ENCODE data around the gene MPP3. TPM values are rescaled to one million over a fixed set of nuclear protein-coding genes. Genes with fewer than 3 reads are reported as not detected.

MPP3 gene
- total and polyA plus RNA-seq, 9 of the 15 experiments (the other 6 are each of a cell fraction or from before 2014, with no cell fraction given) = 0.41 to 10.4 (median 4.5) TPM

DNA sequence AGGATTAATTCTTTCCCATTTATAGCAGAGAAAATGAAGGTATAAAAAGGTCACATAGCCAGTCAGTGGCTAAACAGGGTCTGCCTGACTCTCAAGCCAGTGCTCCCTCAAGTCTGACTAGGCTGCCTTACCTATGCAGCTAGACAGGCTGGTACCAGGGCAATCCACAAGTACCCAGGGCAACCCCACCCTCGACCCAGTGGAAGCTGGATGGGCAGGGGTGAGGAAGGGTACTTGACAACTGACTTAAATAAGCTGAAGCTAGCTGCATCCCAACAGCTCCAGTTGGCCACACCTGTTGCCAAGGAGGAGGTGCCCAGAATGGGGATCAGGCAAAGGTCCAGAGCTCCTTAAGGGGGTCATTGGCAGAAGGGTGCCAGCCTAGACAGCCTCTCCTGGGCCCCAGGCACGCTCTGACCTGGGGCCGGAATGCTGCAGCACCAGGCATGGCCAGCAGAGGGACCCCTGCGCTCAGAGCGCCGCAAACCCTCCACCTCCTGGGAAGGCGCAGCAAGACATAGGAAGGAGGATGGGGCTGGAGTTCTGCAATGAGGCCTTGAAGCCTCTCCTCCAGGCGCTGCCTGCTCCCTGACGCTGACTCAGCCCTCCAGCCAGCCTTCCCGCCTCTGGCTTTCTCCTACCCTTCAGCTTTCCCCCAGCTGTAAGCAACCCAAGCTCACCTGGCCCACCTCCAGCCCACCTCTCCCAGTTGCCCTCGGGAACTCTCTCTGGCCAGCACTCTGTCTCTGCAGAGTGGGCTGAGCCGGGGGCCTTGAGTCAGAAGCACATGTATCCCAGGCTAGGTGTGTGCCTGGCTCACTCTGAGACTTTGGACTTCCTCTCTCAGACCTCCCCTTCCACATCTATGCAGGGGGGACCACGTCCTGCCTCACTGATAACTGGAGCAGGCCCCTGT, 45.6 kb upstream of the MPP3 start (continued):
- TF ChIP-seq JUND (IDR thresholded peaks at IDR 0.05; ENCODE audit: borderline replicate concordance, low read depth, low read length) (peak; percentile 35; the same call in 1 of the 2 replicates), JUND (tag; IDR thresholded peaks at IDR 0.05; ENCODE audit: borderline replicate concordance, low read depth, low read length) (no peak; the same call in 2 of the 3 replicates), STAG1 (CRISPR knock-in tag; IDR thresholded peaks at IDR 0.05; ENCODE audit: borderline replicate concordance) (peak; percentile 70; the same call in 1 of the 2 replicates), CTBP1 (IDR thresholded peaks at IDR 0.05; ENCODE audit: borderline replicate concordance) (peak; percentile 75), SPI1 (IDR thresholded peaks at IDR 0.05; ENCODE audit: borderline replicate concordance, low read depth, low read length) (0 out of 2 replicates have a peak, but pooled peaks have one; percentile 20), RCOR1 (IDR thresholded peaks at IDR 0.05; ENCODE audit: borderline replicate concordance in 1 of 2, low read depth in 2 of 2, low read length in 2 of 2) (peak in 1 of 2 experiments; percentile 55; a peak in 1 of 4 replicates), MAZ (CRISPR knock-in tag; conservative IDR thresholded peaks at IDR 0.05 in 1 of 2, IDR thresholded peaks at IDR 0.05 in 1 of 2) (peak in 1 of 2 experiments; percentile 69; a peak in 2 of 4 replicates), SP1 (CRISPR knock-in tag; IDR thresholded peaks at IDR 0.05) (peak; percentile 47; the same call in 1 of the 2 replicates), MAFK (IDR thresholded peaks at IDR 0.05; ENCODE audit: low read length) (peak; percentile 30), NRF1 (conservative IDR thresholded peaks at IDR 0.05 in 1 of 2, IDR thresholded peaks at IDR 0.05 in 1 of 2) (peak; percentile 28 to 43; a peak in 2 of 4 replicates), CBX3 (IDR thresholded peaks at IDR 0.05; ENCODE audit: borderline replicate concordance in 1 of 2, low read length in 2 of 2) (0 out of 3 replicates have a peak, but pooled peaks of 1 of the 2 experiments have one; percentile 24), NR2C1 (IDR thresholded peaks at IDR 0.05) (no peak), NR2C1 (tag; IDR thresholded peaks at IDR 0.05) (no peak)
- TF ChIP-seq, protein P1, sequence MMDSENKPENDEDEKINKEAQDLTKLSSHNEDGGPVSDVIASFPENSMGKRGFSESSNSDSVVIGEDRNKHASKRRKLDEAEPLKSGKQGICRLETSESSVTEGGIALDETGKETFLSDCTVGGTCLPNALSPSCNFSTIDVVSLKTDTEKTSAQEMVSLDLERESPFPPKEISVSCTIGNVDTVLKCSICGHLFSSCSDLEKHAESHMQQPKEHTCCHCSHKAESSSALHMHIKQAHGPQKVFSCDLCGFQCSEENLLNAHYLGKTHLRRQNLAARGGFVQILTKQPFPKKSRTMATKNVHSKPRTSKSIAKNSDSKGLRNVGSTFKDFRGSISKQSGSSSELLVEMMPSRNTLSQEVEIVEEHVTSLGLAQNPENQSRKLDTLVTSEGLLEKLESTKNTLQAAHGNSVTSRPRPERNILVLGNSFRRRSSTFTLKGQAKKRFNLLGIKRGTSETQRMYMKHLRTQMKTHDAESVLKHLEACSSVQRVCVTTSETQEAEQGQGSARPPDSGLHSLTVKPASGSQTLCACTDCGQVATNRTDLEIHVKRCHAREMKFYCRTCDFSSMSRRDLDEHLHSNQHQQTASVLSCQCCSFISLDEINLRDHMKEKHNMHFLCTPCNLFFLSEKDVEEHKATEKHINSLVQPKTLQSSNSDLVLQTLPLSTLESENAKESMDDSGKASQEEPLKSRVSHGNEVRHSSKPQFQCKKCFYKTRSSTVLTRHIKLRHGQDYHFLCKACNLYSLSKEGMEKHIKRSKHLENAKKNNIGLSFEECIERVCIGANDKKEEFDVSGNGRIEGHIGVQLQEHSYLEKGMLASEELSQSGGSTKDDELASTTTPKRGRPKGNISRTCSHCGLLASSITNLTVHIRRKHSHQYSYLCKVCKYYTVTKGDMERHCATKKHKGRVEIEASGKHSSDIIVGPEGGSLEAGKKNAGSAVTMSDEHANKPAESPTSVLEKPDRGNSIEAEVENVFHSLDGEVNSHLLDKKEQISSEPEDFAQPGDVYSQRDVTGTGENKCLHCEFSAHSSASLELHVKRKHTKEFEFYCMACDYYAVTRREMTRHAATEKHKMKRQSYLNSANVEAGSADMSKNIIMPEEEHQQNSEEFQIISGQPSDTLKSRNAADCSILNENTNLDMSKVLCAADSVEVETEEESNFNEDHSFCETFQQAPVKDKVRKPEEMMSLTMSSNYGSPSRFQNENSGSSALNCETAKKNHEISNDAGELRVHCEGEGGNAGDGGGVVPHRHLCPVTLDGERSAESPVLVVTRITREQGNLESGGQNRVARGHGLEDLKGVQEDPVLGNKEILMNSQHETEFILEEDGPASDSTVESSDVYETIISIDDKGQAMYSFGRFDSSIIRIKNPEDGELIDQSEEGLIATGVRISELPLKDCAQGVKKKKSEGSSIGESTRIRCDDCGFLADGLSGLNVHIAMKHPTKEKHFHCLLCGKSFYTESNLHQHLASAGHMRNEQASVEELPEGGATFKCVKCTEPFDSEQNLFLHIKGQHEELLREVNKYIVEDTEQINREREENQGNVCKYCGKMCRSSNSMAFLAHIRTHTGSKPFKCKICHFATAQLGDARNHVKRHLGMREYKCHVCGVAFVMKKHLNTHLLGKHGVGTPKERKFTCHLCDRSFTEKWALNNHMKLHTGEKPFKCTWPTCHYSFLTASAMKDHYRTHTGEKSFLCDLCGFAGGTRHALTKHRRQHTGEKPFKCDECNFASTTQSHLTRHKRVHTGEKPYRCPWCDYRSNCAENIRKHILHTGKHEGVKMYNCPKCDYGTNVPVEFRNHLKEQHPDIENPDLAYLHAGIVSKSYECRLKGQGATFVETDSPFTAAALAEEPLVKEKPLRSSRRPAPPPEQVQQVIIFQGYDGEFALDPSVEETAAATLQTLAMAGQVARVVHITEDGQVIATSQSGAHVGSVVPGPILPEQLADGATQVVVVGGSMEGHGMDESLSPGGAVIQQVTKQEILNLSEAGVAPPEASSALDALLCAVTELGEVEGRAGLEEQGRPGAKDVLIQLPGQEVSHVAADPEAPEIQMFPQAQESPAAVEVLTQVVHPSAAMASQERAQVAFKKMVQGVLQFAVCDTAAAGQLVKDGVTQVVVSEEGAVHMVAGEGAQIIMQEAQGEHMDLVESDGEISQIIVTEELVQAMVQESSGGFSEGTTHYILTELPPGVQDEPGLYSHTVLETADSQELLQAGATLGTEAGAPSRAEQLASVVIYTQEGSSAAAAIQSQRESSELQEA (IDR thresholded peaks at IDR 0.05; ENCODE audit: low read depth) = no peak

Data from K562 (cell line).